Endothelial cell of umbilical vein (primary cell): Measurements from ENCODE around the gene SLC35F3. TPM values are rescaled to one million over a fixed set of nuclear protein-coding genes. Genes with fewer than 3 reads are reported as not detected.
"Not testable (repeated sequence)": the region's sequence is repeated elsewhere in the genome, so short reads cannot be mapped to it uniquely, and the experiment has no call there.

Experiments
- BruUV-seq: library from RNA; stranded (reverse); fragments of 400-500 nt; replicated peaks from 2 replicates; lab custom pipeline; 2021; lab: Mats Ljungman, UMichigan
- CTCF ChIA-PET: fragments of 300-600, 350-600 bp; sonication (Branson Sonifier 250); formaldehyde crosslinking; loops from one replicate; lab custom pipeline; 2021; ENCODE audit warnings: antibody characterized with exemption, inconsistent platforms; lab: Charles Lee
- POLR2A ChIA-PET: fragments of 300-600, 350-600 bp; sonication (Branson Sonifier 250); formaldehyde crosslinking; loops from one replicate; lab custom pipeline; 2021; ENCODE audit warnings: antibody characterized with exemption, inconsistent platforms; lab: Charles Lee
- DNase-seq: peaks from one replicate; pipeline ENCODE4 v3.0.0-alpha.2; 2011; ENCODE audit warnings: low read depth, low spot score
- FAIRE-seq: peaks from 2 replicates; lab custom pipeline; 2011; peaks lifted over from hg19 to GRCh38; lab: Jason Lieb, UNC
- H2AFZ ChIP-seq: 2 replicates; pipeline ENCODE4 v1.6.0; 2012; ENCODE audit warnings: low read depth, low read length, control low read depth, inconsistent platforms
- H3K27ac ChIP-seq: 2 replicates; pipeline ENCODE4 v1.5.1; 2011; ENCODE audit warnings: low read depth, mild to moderate bottlenecking, control low read depth, low read length, moderate library complexity; ENCODE audit not compliant: insufficient read depth
- H3K27me3 ChIP-seq, 2 experiments: 2 replicates each; pipeline versions ENCODE4 v1.6.0 to v1.6.1; 2011; ENCODE audit warnings: low read length in 2 of 2, mixed read lengths in 1 of 2; ENCODE audit not compliant: control insufficient read depth in 2 of 2, insufficient read depth in 2 of 2
- H3K36me3 ChIP-seq, 2 experiments: 2 replicates in 1 of 2; 3 replicates in 1 of 2; pipeline ENCODE4 v1.5.1; 2011; ENCODE audit warnings: low read length in 2 of 2, mild to moderate bottlenecking in 1 of 2, moderate library complexity in 1 of 2; ENCODE audit not compliant: control insufficient read depth in 2 of 2, insufficient read depth in 2 of 2; ENCODE audit errors: extremely low read depth in 1 of 2
- H3K4me1 ChIP-seq: 3 replicates; pipeline ENCODE4 v1.5.1; 2011; ENCODE audit warnings: mild to moderate bottlenecking, low read length; ENCODE audit not compliant: control insufficient read depth, insufficient read depth; ENCODE audit errors: extremely low read depth
- H3K4me2 ChIP-seq: 2 replicates; pipeline ENCODE4 v1.6.1; 2011; ENCODE audit warnings: low read length, control low read depth, mixed read lengths; ENCODE audit not compliant: insufficient read depth
- H3K4me3 ChIP-seq, 3 experiments: fragments of 200-600 bp in 1 of 3; sonication (generic), shearing (Covaris generic) in 1 of 3; replicated peaks in 1 of 3; 2 replicates each; pipeline ENCODE4 v1.5.1; 2011 to 2016; ENCODE audit warnings: control low read depth in 3 of 3, low read length in 3 of 3, mild to moderate bottlenecking in 2 of 3, inconsistent platforms in 1 of 3, low read depth in 1 of 3, moderate library complexity in 1 of 3; ENCODE audit not compliant: insufficient read depth in 1 of 3
- H3K79me2 ChIP-seq: 2 replicates; pipeline ENCODE4 v1.6.0; 2012; ENCODE audit warnings: low read length, inconsistent platforms; ENCODE audit not compliant: control insufficient read depth, insufficient read depth
- H3K9ac ChIP-seq: replicated peaks from 2 replicates; pipeline ENCODE3; 2011; ENCODE audit warnings: low read length, control low read depth; ENCODE audit not compliant: insufficient read depth; ENCODE audit errors: extremely low read depth
- H3K9me1 ChIP-seq: replicated peaks from 3 replicates; pipeline ENCODE4 v1.6.0; 2011; ENCODE audit warnings: mild to moderate bottlenecking, low read length; ENCODE audit not compliant: control insufficient read depth, insufficient read depth; ENCODE audit errors: extremely low read depth
- H3K9me3 ChIP-seq: replicated peaks from 2 replicates; pipeline ENCODE4 v1.5.1; 2012; ENCODE audit warnings: low read length, inconsistent platforms; ENCODE audit not compliant: control insufficient read depth, insufficient read depth
- H4K20me1 ChIP-seq: replicated peaks from 2 replicates; pipeline ENCODE3; 2011; ENCODE audit warnings: mild to moderate bottlenecking, low read length; ENCODE audit not compliant: control insufficient read depth, insufficient read depth; ENCODE audit errors: extremely low read depth
- FOS ChIP-seq: IDR thresholded peaks from 2 replicates; pipeline ENCODE4 v1.6.1; 2011; ENCODE audit warnings: mild to moderate bottlenecking, low read length, moderate library complexity, borderline replicate concordance; ENCODE audit not compliant: insufficient read depth
- dilution Hi-C: fragments of 300-500 bp; cut with MboI; formaldehyde crosslinking; loops from one replicate; pipeline ENCODE4 v1.15.0; 2019; ENCODE audit warnings: low sequenced_read_pairs; ENCODE audit not compliant: extremely low pct_ligation_motif_present
- intact Hi-C: fragments of 100-400 bp; cut with micrococcal nuclease; formaldehyde crosslinking; loops from one replicate; pipeline ENCODE4 v1.10.0; 2022
- polyA plus RNA-seq, 4 experiments: library from polyadenylated mRNA; depleted of rRNA in 3 of 4; stranded (reverse) in 3 of 4; unstranded in 1 of 4; fragments of >200 nt; gene quantifications; 2 replicates each; pipeline versions ENCODE4 v1.2.1 to v1.2.3, GENCODE V29; 2011 to 2012; ENCODE audit warnings: missing spikeins in 1 of 4
- total RNA-seq: library from RNA; stranded (reverse); gene quantifications from 2 replicates; pipeline ENCODE4 v1.2.3, GENCODE V29; 2021

SLC35F3 gene
- total and polyA plus RNA-seq, 2 donors (not counting 3 experiments of a cell fraction or from before 2014, with no cell fraction given): not detected

- H3K27ac ChIP-seq: no peak overlapping the region
- DNase-seq (no peak), FAIRE-seq (no peak)
- no peaks in the 10 kb centered on the region for H3K27me3 ChIP-seq
- H3K36me3 ChIP-seq: no peaks in the 10 kb centered on the region
- TF ChIP-seq FOS: no peak
- no peak overlapping the region for H3K9ac ChIP-seq
- no peak overlapping the region for H3K4me3 ChIP-seq
- no peaks in the 10 kb centered on the region for H3K79me2 ChIP-seq
- no peak overlapping the region for H2AFZ ChIP-seq
- H4K20me1 ChIP-seq: no peaks in the 10 kb centered on the region
- no peaks in the 10 kb centered on the region for H3K9me1 ChIP-seq
- H3K4me2 ChIP-seq: no peak overlapping the region
- POLR2A ChIA-PET: no interaction called here
- peaks cover 3% of the 10 kb centered on the region for H3K9me3 ChIP-seq
- intact Hi-C loops (no loop called here), dilution Hi-C loops (no loop called here)
- H3K4me1 ChIP-seq: no peaks in the 10 kb centered on the region
- CTCF ChIA-PET: no interaction called here
- no TSS peak for BruUV-seq
Observed at GRCh38 chr1:233885196-233885920, 19.1 kb upstream of the SLC35F3 start.

GRCh38 chr1:233891151-233891550, 13.3 kb upstream of the SLC35F3 start:
- H3K36me3 ChIP-seq, dilution Hi-C loops, POLR2A ChIA-PET, H3K9me3 ChIP-seq, intact Hi-C loops, CTCF ChIA-PET, H3K27ac ChIP-seq, H4K20me1 ChIP-seq, H3K4me3 ChIP-seq, FAIRE-seq, H3K4me2 ChIP-seq, DNase-seq, H3K79me2 ChIP-seq, H2AFZ ChIP-seq, H3K9ac ChIP-seq, H3K9me1 ChIP-seq, BruUV-seq, H3K4me1 ChIP-seq, H3K27me3 ChIP-seq: not testable (repeated sequence)
